ENCODE results near the gene AMOT.

The AMOT gene

DNA sequence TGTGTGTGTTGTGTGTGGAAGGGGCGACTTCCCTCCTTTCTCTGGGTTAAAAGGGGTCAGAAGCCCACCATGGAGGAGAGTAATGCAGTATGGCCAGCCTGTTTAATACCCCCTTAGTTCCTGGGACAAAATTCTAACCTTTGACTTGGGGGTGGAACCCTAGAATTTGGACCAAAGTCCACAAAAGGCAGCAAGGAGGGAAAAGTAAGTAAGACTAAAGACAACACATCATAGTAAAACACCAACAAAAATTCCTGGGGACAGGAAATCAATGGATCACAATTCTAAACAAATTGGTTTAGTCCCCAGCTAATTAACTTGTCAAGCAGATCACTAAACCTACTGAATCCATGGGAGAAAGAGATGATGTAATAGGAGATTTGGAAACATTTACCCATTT, 3.1 kb downstream of the AMOT start:
- no peak for DNase-seq (ENCODE audit: low read depth in 2 of 2)

DNA sequence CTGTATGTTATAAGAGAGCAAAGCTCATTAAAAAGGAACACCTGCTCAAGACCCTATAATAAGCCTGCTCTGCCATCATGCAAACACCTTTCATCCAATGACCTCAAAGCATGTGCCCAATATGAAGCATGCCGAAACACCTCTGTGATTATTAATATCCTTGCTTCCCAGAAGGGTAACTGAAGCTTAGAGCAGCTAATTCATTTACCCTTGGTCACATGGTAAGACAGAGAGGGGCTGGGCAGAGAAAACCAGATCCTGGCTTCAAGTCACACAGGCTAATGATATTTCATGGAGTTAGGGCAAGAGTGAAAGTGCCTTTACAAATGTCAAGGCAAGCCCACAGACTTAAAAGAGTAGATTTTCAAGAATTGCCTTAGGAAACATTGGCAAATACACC, 5.6 kb downstream of the AMOT start:
- no peak for DNase-seq (ENCODE audit: low read depth in 2 of 2)

- peak; percentile 84 to 86 for DNase-seq (ENCODE audit: low read depth in 2 of 2)
Observed at GRCh38 chrX:112834031-112834845, 6.4 kb downstream of the AMOT start.

GRCh38 chrX:112832481-112833095, 8.0 kb downstream of the AMOT start:
- no peak for DNase-seq (ENCODE audit: low read depth in 2 of 2)

DNA sequence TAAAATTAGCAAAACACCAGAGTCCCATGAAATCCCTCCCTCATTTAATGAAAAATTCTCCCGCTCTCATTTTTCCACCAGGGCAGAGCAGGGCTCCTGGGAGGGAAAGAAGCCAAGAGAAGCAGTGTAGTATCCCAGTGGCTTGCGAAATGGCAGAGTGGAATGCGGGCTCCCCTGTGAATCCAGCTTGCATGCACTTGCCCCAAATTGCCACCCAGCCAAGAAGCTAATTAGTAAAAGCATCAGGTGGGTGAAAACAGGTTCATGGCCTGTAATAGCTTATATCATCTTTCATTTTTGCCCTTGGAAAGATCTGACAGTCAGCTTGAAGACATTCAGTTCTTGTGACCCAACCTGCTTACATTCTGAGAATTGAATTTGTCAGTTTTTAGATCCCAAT, 10.1 kb downstream of the AMOT start:
- DNase-seq (ENCODE audit: low read depth in 2 of 2), result no peak

DNA sequence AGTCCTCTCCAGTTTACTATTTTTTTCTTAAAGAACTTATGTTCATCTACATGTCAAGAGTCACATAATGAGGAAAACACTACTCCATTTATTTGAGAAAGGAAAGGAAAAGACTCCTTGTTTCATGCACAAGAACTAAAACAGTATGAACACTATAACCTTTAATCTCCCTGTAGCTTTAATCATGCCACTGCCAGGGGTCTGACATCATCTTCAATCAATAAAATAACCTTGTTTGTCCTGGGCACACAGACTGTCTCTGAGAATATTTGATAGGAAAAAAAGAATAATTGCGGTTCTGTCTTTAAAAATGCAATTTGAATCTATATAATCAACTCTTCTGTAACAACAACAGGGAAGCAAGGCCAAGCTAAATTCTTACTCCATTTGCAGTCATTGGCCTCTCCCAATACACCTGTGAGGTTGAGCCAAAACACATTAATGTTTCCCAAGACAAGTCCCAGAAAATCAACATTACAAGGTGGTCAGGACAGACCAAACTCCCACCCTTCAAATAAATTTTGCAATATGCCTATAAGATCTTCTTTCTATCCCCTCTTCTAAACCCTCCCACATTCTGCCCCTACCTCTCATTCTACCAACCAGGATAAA, 13.2 kb downstream of the AMOT start:
- DNase-seq (ENCODE audit: low read depth in 2 of 2), result no peak

- DNase-seq (ENCODE audit: low read depth in 2 of 2), result no peak
Observed at GRCh38 chrX:112826023-112826422, 14.6 kb downstream of the AMOT start.

- DNase-seq (ENCODE audit: low read depth in 2 of 2), result no peak
Observed at GRCh38 chrX:112822892-112823291, 17.7 kb downstream of the AMOT start.

- no peak for DNase-seq (ENCODE audit: low read depth in 2 of 2)
Observed at GRCh38 chrX:112820364-112821268, 20.0 kb downstream of the AMOT start.

DNA sequence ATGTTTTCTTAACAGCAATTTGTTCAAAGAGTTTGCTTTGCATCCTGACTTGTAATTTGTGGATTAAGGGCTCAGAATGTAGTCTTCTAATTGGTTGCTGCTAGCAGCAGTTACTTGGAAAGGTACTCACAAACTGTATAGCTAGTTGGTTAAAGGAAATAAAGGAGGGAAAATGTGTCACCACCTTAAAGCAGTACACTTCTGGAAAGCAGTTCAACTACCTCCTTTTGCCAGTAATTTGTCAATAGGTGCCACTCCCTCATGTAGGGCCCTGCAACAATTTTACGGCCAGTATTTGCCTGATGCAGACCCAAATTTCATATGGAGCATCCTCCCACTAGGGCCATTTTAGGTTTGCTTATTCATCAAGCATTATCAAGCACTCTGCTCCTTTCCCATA, 20.8 kb downstream of the AMOT start:
- DNase-seq (ENCODE audit: low read depth in 2 of 2), result no peak

- DNase-seq (ENCODE audit: low read depth in 2 of 2), result peak; percentile 69 to 74
Observed at GRCh38 chrX:112819008-112819640, 21.5 kb downstream of the AMOT start.

- DNase-seq (ENCODE audit: low read depth in 2 of 2), result no peak
Observed at GRCh38 chrX:112818114-112819007, 22.3 kb downstream of the AMOT start.

GRCh38 chrX:112816908-112817307, 23.7 kb downstream of the AMOT start:
- DNase-seq (ENCODE audit: low read depth in 2 of 2), result no peak

DNA sequence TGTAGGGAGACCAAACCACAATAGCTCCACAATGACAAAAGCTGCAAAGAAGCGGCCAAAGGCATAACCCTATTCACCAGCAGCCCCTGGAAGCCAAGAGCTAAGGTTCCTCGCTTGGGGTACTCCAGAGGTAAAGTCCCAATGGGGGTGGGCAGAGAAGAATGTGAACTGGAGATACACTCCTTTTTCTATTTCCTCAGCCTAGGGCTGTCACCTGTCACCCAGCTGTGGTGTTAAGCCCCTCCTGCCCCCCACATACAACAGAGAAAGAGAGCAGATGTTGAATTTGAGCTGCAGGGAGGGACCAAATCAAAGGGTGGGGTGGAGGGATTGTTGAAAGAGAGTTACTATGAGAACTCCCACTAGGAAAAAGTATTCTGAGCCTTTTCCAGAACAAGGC, 26.1 kb downstream of the AMOT start:
- no peak for DNase-seq (ENCODE audit: low read depth in 2 of 2)

DNA sequence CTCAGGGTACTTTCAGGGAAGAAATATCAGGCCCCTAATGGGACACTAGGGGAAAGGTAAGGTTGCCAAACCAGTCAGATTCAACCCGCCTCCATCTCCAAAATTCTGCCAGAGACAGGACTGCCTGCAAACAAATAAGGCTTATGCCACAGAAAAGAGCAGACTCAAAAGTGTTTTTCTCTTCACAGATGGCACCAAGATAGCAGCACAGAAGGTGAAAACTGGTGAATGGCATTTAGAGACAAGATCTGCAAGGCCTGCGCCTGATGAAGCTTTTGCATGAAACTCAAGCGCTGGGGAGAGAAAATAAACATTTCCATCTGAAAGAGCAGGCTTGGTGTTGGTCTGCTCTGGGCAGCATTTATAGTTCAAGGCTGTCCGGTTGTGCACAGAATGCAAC, 27.9 kb downstream of the AMOT start:
- no peak for DNase-seq (ENCODE audit: low read depth in 2 of 2)

GRCh38 chrX:112808651-112809195, 31.9 kb downstream of the AMOT start:
- no peak for DNase-seq (ENCODE audit: low read depth in 2 of 2)

GRCh38 chrX:112808007-112808406, 32.6 kb downstream of the AMOT start:
- no peak for DNase-seq (ENCODE audit: low read depth in 2 of 2)

DNA sequence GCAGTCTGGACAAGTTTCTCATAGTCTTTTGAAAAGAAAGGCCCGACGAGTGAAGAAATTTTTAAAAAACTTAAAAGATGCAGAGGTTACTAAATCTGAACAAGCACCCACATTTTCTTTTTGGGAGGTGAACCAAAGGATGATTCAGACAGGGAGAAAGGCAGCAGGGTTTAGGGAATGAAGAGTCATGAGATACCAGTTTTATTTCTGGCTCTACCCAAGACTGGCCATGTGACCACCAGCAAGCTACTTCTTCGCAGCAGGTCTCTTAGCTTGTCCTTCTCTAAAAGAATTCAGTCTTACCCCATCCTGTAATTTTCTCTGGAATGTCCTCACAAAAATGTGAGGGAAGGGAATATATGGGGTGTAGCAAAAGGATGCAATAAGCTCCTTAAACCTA, 37.6 kb downstream of the AMOT start:
- DNase-seq (ENCODE audit: low read depth in 2 of 2), result no peak

DNA sequence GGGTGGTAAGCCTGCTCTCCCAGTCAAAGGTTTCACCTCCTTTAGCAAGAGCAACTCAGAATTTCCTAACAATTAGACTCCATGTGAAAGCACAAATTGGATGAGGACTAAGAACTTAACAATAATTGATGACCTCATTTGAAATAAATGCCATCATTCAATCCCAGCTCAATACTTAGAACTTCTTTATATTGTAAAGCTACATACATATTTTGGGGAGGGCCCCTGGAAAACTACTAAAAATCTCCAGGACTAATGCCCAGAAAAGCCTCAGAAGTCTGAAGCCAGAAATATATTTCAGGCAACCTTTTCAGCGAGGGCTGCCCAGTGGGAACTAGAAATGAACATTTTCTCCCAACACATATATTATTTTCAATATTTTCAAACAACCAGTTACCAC, 38.1 kb downstream of the AMOT start:
- DNase-seq (ENCODE audit: low read depth in 2 of 2), result no peak

Data from fibroblast of skin of left biceps (primary cell).